Neural progenitor cell (in vitro differentiated cells): ENCODE measurements around the gene RAET1G.
"Not testable (repeated sequence)": the region's sequence is repeated elsewhere in the genome, so short reads cannot be mapped to it uniquely, and the experiment has no call there.

Experiments
- CTCF ChIP-seq: fragments of 200-600 bp; sonication (generic); IDR thresholded peaks from 2 replicates; pipeline ENCODE4 v1.5.1; 2017; ENCODE audit warnings: antibody characterized with exemption, mild to moderate bottlenecking
- EZH2 ChIP-seq: fragments of 200-600 bp; sonication (generic); IDR thresholded peaks from 2 replicates; pipeline ENCODE4 v1.6.1; 2017; ENCODE audit warnings: antibody characterized with exemption, mild to moderate bottlenecking, moderate library complexity

- not testable (repeated sequence) for TF ChIP-seq CTCF
- TF ChIP-seq EZH2 = peak; percentile 7
Measured at GRCh38 chr6:149922091-149922490, 830 bp downstream of the RAET1G start.
